Ovary (tissue), 9 donors: ENCODE results near the gene CBFB. TPM values are rescaled to one million over a fixed set of nuclear protein-coding genes. Genes with fewer than 3 reads are reported as not detected.
A peak's percentile ranks its signal among the peaks of the same experiment; 100 is the strongest.

ENCODE experiments used
- DNase-seq, 5 donors: peaks; one replicate each; pipeline ENCODE4 v3.0.0-alpha.2; 2019 to 2020
- H3K27ac ChIP-seq, 2 donors: fragments of 200-600 bp; one replicate each; pipeline versions ENCODE4 v1.5.1 to v1.8.0; 2019 to 2022
- H3K27me3 ChIP-seq: fragments of 200-600 bp; one replicate; pipeline ENCODE4 v1.8.0; 2022
- H3K36me3 ChIP-seq: fragments of 200-600 bp; sonication (generic); one replicate; pipeline ENCODE4 v1.5.1; 2019
- H3K4me1 ChIP-seq: one replicate; pipeline ENCODE4 v1.8.1; 2013; ENCODE audit warnings: mild to moderate bottlenecking, moderate library complexity; ENCODE audit not compliant: insufficient read depth
- H3K4me3 ChIP-seq: fragments of 200-600 bp; sonication (generic); one replicate; pipeline ENCODE4 v1.5.1; 2017
- H3K9me3 ChIP-seq, 2 donors: fragments of 200-600 bp in 1 of 2; sonication (generic) in 1 of 2; one replicate each; pipeline versions ENCODE4 v1.5.1 to v1.8.1; 2013 to 2019; ENCODE audit warnings: mild to moderate bottlenecking in 1 of 2, moderate library complexity in 1 of 2
- EP300 ChIP-seq: sonication (generic); formaldehyde crosslinking; IDR thresholded peaks from one replicate; pipeline ENCODE4 v1.6.1; 2017; ENCODE audit warnings: antibody characterized with exemption
- POLR2A ChIP-seq: fragments of 450-650 bp; IDR thresholded peaks from one replicate; pipeline ENCODE4 v1.6.1; 2017; ENCODE audit warnings: antibody characterized with exemption, mild to moderate bottlenecking, moderate library complexity
- WGBS, 3 donors: extraction: QIAGEN DNeasy Blood & Tissue Kit in 1 of 3; methylation state at CpG; one replicate each; pipeline versions ENCODE4 v1.1.5 to v1.1.7; 2013 to 2017; 5-methylcytosine and 5-hydroxymethylcytosine counted together
- intact Hi-C, 4 donors: fragments of 100-400 bp; cut with DNase I; formaldehyde crosslinking; loops; one replicate each; pipeline versions ENCODE4 v1.11.0 to v1.15.1; 2022 to 2023
- polyA plus RNA-seq, 2 donors: library from polyadenylated mRNA; stranded (reverse); fragments of 200-250 nt in 1 of 2; fragments of 350-450 nt in 1 of 2; fragmentation: Illumina TruSeq in 1 of 2; extraction: RNeasy Lipid Tissue Mini Kit (QIAGEN cat#74804) in 1 of 2; gene quantifications; one replicate each; pipeline ENCODE4 v1.2.3, GENCODE V29; 2013 to 2014
- total RNA-seq, 7 donors: library from RNA; depleted of rRNA in 2 of 7; stranded (reverse); fragments of >200 nt in 2 of 7; fragmentation: NEBNext Ultra II Directional in 3 of 7; extraction: Animal tissue kit (Norgen Biotek cat#: 25700) in 3 of 7; gene quantifications; one replicate each; pipeline versions ENCODE4 v1.1.0 to v1.2.4, GENCODE V29; 2016 to 2023
- TF ChIP-seq, protein P1 (sequence below), 3 donors: fragments of 450-650 bp in 2 of 3; fragments of 200-600 bp in 1 of 3; IDR thresholded peaks; one replicate each; pipeline versions ENCODE4 v1.5.1 to v1.8.0; 2016 to 2022; ENCODE audit warnings: antibody characterized with exemption in 3 of 3, mild to moderate bottlenecking in 1 of 3
- donor health status: DM: no; HTN: no; CAD: no; lungs with moderate emphysema.
- donor health status: DM: no; HTN: no; CAD: no.
- donor health status: Bipolar disorder and iron deficiency.
- donor health status: DM: yes; HTN: yes; CAD: no.
- donor health status: DM: no; HTN: no; CAD: no.
- donor health status: DM: yes; HTN: yes; CAD: no.

CBFB gene
- total and polyA plus RNA-seq, 9 donors: 19.2 to 58.3 (median 46.7) TPM

- no peak for TF ChIP-seq EP300
- no peak for TF ChIP-seq POLR2A
- TF ChIP-seq, protein P1, sequence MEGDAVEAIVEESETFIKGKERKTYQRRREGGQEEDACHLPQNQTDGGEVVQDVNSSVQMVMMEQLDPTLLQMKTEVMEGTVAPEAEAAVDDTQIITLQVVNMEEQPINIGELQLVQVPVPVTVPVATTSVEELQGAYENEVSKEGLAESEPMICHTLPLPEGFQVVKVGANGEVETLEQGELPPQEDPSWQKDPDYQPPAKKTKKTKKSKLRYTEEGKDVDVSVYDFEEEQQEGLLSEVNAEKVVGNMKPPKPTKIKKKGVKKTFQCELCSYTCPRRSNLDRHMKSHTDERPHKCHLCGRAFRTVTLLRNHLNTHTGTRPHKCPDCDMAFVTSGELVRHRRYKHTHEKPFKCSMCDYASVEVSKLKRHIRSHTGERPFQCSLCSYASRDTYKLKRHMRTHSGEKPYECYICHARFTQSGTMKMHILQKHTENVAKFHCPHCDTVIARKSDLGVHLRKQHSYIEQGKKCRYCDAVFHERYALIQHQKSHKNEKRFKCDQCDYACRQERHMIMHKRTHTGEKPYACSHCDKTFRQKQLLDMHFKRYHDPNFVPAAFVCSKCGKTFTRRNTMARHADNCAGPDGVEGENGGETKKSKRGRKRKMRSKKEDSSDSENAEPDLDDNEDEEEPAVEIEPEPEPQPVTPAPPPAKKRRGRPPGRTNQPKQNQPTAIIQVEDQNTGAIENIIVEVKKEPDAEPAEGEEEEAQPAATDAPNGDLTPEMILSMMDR (IDR thresholded peaks at IDR 0.05): no peak
- H3K36me3 ChIP-seq: no peaks in the 10 kb centered on the region
- H3K4me1 ChIP-seq: peaks cover 8% of the 10 kb centered on the region
- DNase-seq: no peak
- H3K27ac ChIP-seq: peak overlapping the region in 1 of 2 donors; percentile 13
- no peaks in the 10 kb centered on the region for H3K27me3 ChIP-seq
- no peaks in the 10 kb centered on the region for H3K9me3 ChIP-seq
- intact Hi-C loops: loop anchor here in 1 of 4 donors (10.0 kb wide), 1 partner anchor 62 kb away; the partner anchor contains the start of genes CES2 and CIAO2B
- WGBS, 3 donors: 28 to 38% (median 33%) methylated on average over 3 of the region's 3 CpGs
- H3K4me3 ChIP-seq: no peak overlapping the region
Measured at GRCh38 chr16:66996983-66997358, 32.0 kb upstream of the CBFB start.

GRCh38 chr16:67000384-67001351 lies 28.3 kb upstream of the CBFB start:
- Histone ChIP-seq H3K4me1 (peaks cover 8% of the 10 kb centered on the region), H3K4me3 (peak overlapping the region; percentile 60), H3K27ac (peak overlapping the region; percentile 36 to 38), H3K9me3 (no peaks in the 10 kb centered on the region), H3K27me3 (no peaks in the 10 kb centered on the region), H3K36me3 (no peaks in the 10 kb centered on the region)
- intact Hi-C loops: no loop called here
- TF ChIP-seq EP300: no peak
- TF ChIP-seq, protein P1 (IDR thresholded peaks at IDR 0.05): no peak
- peak; percentile 41 for TF ChIP-seq POLR2A
- 3% methylated on average over 49 to 89 of the region's 89 CpGs for WGBS, 3 donors
- DNase-seq: peak; percentile 60 to 81 (median 69)

DNA sequence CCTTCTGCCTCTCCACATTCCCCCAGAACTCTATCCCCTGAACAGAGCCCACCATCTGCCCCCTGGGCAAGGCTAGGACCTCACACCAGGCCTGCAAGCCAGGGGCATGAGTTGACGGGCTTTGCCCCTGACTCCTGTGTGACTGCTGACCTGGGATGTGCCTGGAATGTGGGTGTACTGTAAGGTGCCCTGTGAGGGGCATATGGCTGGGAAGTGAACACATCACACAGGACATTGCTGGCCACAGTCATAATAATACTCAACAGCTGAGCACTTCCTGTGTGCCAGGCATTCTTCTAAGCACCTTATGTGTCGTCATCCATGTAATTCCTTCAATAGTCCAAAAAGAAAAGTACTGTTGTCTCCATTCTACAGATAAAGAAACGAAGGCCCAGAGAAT lies 27.2 kb upstream of the CBFB start:
- H3K27ac ChIP-seq: no peak overlapping the region
- intact Hi-C loops: no loop called here
- 87 to 89% (median 89%) methylated on average over 3 of the region's 3 CpGs for WGBS, 3 donors
- no peaks in the 10 kb centered on the region for H3K36me3 ChIP-seq
- no peaks in the 10 kb centered on the region for H3K27me3 ChIP-seq
- peaks cover 8% of the 10 kb centered on the region for H3K4me1 ChIP-seq
- no peak for DNase-seq
- TF ChIP-seq POLR2A: no peak
- TF ChIP-seq EP300: no peak
- TF ChIP-seq, protein P1 (IDR thresholded peaks at IDR 0.05): no peak
- no peak overlapping the region for H3K4me3 ChIP-seq
- H3K9me3 ChIP-seq: no peaks in the 10 kb centered on the region

GRCh38 chr16:67006930-67007658 lies 21.9 kb upstream of the CBFB start:
- H3K4me3 ChIP-seq: no peak overlapping the region
- no peak for TF ChIP-seq POLR2A
- TF ChIP-seq, protein P1 (IDR thresholded peaks at IDR 0.05): no peak
- TF ChIP-seq EP300: no peak
- WGBS, 3 donors: 76 to 80% (median 78%) methylated on average over 12 of the region's 12 CpGs
- no peaks in the 10 kb centered on the region for H3K36me3 ChIP-seq
- DNase-seq: no peak
- no peaks in the 10 kb centered on the region for H3K27me3 ChIP-seq
- H3K27ac ChIP-seq: no peak overlapping the region
- no peaks in the 10 kb centered on the region for H3K9me3 ChIP-seq
- intact Hi-C loops: no loop called here
- no peaks in the 10 kb centered on the region for H3K4me1 ChIP-seq
